ENCODE results near the gene AHSP. TPM values are rescaled to one million over a fixed set of nuclear protein-coding genes. Genes with fewer than 3 reads are reported as not detected.

The AHSP gene
- total RNA-seq, 1 donor from 2014 or later = not detected

- Mint-ChIP-seq H3K4me3 (no peak overlapping the region), H3K4me1 (no peaks in the 10 kb centered on the region), H3K36me3 (peaks cover 25% of the 10 kb centered on the region), H3K9me3 (no peaks in the 10 kb centered on the region), H3K27me3 (ENCODE audit: low read depth) (no peaks in the 10 kb centered on the region), H3K27ac (no peak overlapping the region)
- TF ChIP-seq CTCF (IDR thresholded peaks at IDR 0.05; ENCODE audit: unreplicated experiment) = no peak
- no peak for DNase-seq (ENCODE audit: low spot score in 2 of 2, unreplicated experiment in 2 of 2)
These were observed 31.0 kb upstream of the AHSP start for GRCh38 chr16:31496670-31497069.

- Mint-ChIP-seq H3K9me3 (no peaks in the 10 kb centered on the region), H3K36me3 (peaks cover 14% of the 10 kb centered on the region), H3K27ac (no peak overlapping the region), H3K27me3 (ENCODE audit: low read depth) (no peaks in the 10 kb centered on the region), H3K4me3 (no peak overlapping the region), H3K4me1 (no peaks in the 10 kb centered on the region)
- no peak for TF ChIP-seq CTCF (IDR thresholded peaks at IDR 0.05; ENCODE audit: unreplicated experiment)
- no peak for DNase-seq (ENCODE audit: low spot score in 2 of 2, unreplicated experiment in 2 of 2)
These were observed 29.2 kb upstream of the AHSP start for GRCh38 chr16:31498493-31498892.

GRCh38 chr16:31499928-31500327, 27.8 kb upstream of the AHSP start:
- Mint-ChIP-seq H3K9me3 (no peaks in the 10 kb centered on the region), H3K4me3 (no peak overlapping the region), H3K27me3 (ENCODE audit: low read depth) (no peaks in the 10 kb centered on the region), H3K36me3 (peaks cover 11% of the 10 kb centered on the region), H3K27ac (no peak overlapping the region), H3K4me1 (no peaks in the 10 kb centered on the region)
- TF ChIP-seq CTCF (IDR thresholded peaks at IDR 0.05; ENCODE audit: unreplicated experiment) = no peak
- DNase-seq (ENCODE audit: low spot score in 2 of 2, unreplicated experiment in 2 of 2) = no peak

GRCh38 chr16:31501226-31501965, 26.3 kb upstream of the AHSP start:
- Mint-ChIP-seq H3K4me1 (no peaks in the 10 kb centered on the region), H3K9me3 (no peaks in the 10 kb centered on the region), H3K27ac (no peak overlapping the region), H3K36me3 (peaks cover 11% of the 10 kb centered on the region), H3K4me3 (no peak overlapping the region), H3K27me3 (ENCODE audit: low read depth) (no peaks in the 10 kb centered on the region)
- no peak for TF ChIP-seq CTCF (IDR thresholded peaks at IDR 0.05; ENCODE audit: unreplicated experiment)
- no peak for DNase-seq (ENCODE audit: low spot score in 2 of 2, unreplicated experiment in 2 of 2)

GRCh38 chr16:31501966-31502348, 25.7 kb upstream of the AHSP start:
- no peak overlapping the region for H3K4me3 Mint-ChIP-seq
- H3K9me3 Mint-ChIP-seq = no peaks in the 10 kb centered on the region
- H3K27me3 Mint-ChIP-seq (ENCODE audit: low read depth) = no peaks in the 10 kb centered on the region
- H3K27ac Mint-ChIP-seq = no peak overlapping the region
- TF ChIP-seq CTCF (IDR thresholded peaks at IDR 0.05; ENCODE audit: unreplicated experiment) = no peak
- H3K4me1 Mint-ChIP-seq = peaks cover 3% of the 10 kb centered on the region
- H3K36me3 Mint-ChIP-seq = peaks cover 11% of the 10 kb centered on the region
- DNase-seq (ENCODE audit: low spot score in 2 of 2, unreplicated experiment in 2 of 2) = no peak

Data from mesothelial cell of epicardium (in vitro differentiated cells).